NCI-H146 treated with DMSO at 0.1 percent for 48 hours (cell line): ENCODE data around the gene SH2D3C.

Source experiments
- DNase-seq: peaks from one replicate; lab custom pipeline; 2025; ENCODE audit not compliant: unreplicated experiment; lab: John Stamatoyannopoulos, UW

Gene SH2D3C

GRCh38 chr9:127722055-127722745 lies 56.3 kb downstream of the SH2D3C start:
- DNase-seq = peak; percentile 68

GRCh38 chr9:127721391-127721821 lies 57.1 kb downstream of the SH2D3C start:
- DNase-seq = no peak

- DNase-seq = no peak
Measured at GRCh38 chr9:127720865-127721227, 57.6 kb downstream of the SH2D3C start.

- DNase-seq = no peak
Measured at GRCh38 chr9:127720031-127720864, 58.2 kb downstream of the SH2D3C start.

- DNase-seq = no peak
Measured at GRCh38 chr9:127717766-127718165, 60.7 kb downstream of the SH2D3C start.

GRCh38 chr9:127716412-127716811 lies 62.1 kb downstream of the SH2D3C start:
- no peak for DNase-seq

- peak; percentile 76 for DNase-seq
Measured at GRCh38 chr9:127715470-127716337, 62.8 kb downstream of the SH2D3C start, which contains the start of the genes PTRH1 and TTC16. TSS of gene PTRH1 (minus strand) at chr9:127715663. CDS start at chr9:127715639, 24 bp downstream. TSS of gene TTC16 (plus strand) at chr9:127716079. CDS start at chr9:127716146, 67 bp downstream.

- DNase-seq = no peak
Measured at GRCh38 chr9:127714951-127715469, 63.5 kb downstream of the SH2D3C start.

- DNase-seq = no peak
Measured at GRCh38 chr9:127714020-127714750, 64.3 kb downstream of the SH2D3C start.

- DNase-seq = no peak
Measured at GRCh38 chr9:127712867-127713266, 65.6 kb downstream of the SH2D3C start.

GRCh38 chr9:127712371-127712770 lies 66.1 kb downstream of the SH2D3C start:
- no peak for DNase-seq

- DNase-seq = peak; percentile 83
Measured at GRCh38 chr9:127711831-127712274, 66.6 kb downstream of the SH2D3C start.

GRCh38 chr9:127711226-127711701 lies 67.2 kb downstream of the SH2D3C start:
- no peak for DNase-seq

GRCh38 chr9:127710204-127710783 lies 68.2 kb downstream of the SH2D3C start:
- no peak for DNase-seq

GRCh38 chr9:127708952-127709587 lies 69.4 kb downstream of the SH2D3C start:
- DNase-seq = no peak

- DNase-seq = peak; percentile 16
Measured at GRCh38 chr9:127707766-127708165, 70.7 kb downstream of the SH2D3C start.

GRCh38 chr9:127706836-127707241 lies 71.6 kb downstream of the SH2D3C start, which contains the start of gene CFAP157:
TSS of gene CFAP157 (plus strand) at chr9:127706988. CDS start at chr9:127707032, 44 bp downstream.
- peak; percentile 30 for DNase-seq

GRCh38 chr9:127705577-127706379 lies 72.7 kb downstream of the SH2D3C start:
- no peak for DNase-seq
